PFSK-1 (cell line): ENCODE results near the gene MAIP1. TPM values are rescaled to one million over a fixed set of nuclear protein-coding genes. Genes with fewer than 3 reads are reported as not detected.

Source experiments
- FOXP2 ChIP-seq: optimal IDR thresholded peaks from 2 replicates; pipeline ENCODE3; 2011; ENCODE audit warnings: borderline replicate concordance, control low read depth, inconsistent platforms; ENCODE audit not compliant: insufficient read depth; ENCODE audit errors: extremely low read length, extremely low read depth
- POLR2AphosphoS5 ChIP-seq: IDR thresholded peaks from 2 replicates; pipeline ENCODE4 v1.6.1; 2012; ENCODE audit warnings: low read depth, mild to moderate bottlenecking, control low read depth, low read length, moderate library complexity
- SIN3A ChIP-seq: IDR thresholded peaks from 2 replicates; pipeline ENCODE4 v1.6.1; 2012; ENCODE audit warnings: mild to moderate bottlenecking, low read length, moderate library complexity, borderline replicate concordance; ENCODE audit not compliant: insufficient read depth
- TAF1 ChIP-seq: IDR thresholded peaks from 2 replicates; pipeline ENCODE4 v1.6.1; 2012; ENCODE audit warnings: low read length, control low read depth, borderline replicate concordance; ENCODE audit not compliant: insufficient read depth
- polyA plus RNA-seq: library from polyadenylated mRNA; unstranded; fragments of >200 nt; gene quantifications from one replicate; pipeline ENCODE4 v1.2.1, GENCODE V29; 2012; ENCODE audit warnings: low read depth, missing spikeins; ENCODE audit not compliant: insufficient read length
- TF ChIP-seq, protein P1 (sequence below), 2 experiments: IDR thresholded peaks; 2 replicates each; pipeline versions ENCODE4 v1.6.1 to v1.8.0; 2011 to 2012; ENCODE audit warnings: low read depth in 2 of 2, low read length in 2 of 2, control low read depth in 1 of 2, inconsistent platforms in 1 of 2, mild to moderate bottlenecking in 1 of 2, moderate library complexity in 1 of 2; ENCODE audit not compliant: insufficient read depth in 1 of 2

MAIP1 gene, protein sequence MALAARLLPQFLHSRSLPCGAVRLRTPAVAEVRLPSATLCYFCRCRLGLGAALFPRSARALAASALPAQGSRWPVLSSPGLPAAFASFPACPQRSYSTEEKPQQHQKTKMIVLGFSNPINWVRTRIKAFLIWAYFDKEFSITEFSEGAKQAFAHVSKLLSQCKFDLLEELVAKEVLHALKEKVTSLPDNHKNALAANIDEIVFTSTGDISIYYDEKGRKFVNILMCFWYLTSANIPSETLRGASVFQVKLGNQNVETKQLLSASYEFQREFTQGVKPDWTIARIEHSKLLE
- polyA plus RNA-seq = 23.0 TPM

DNA sequence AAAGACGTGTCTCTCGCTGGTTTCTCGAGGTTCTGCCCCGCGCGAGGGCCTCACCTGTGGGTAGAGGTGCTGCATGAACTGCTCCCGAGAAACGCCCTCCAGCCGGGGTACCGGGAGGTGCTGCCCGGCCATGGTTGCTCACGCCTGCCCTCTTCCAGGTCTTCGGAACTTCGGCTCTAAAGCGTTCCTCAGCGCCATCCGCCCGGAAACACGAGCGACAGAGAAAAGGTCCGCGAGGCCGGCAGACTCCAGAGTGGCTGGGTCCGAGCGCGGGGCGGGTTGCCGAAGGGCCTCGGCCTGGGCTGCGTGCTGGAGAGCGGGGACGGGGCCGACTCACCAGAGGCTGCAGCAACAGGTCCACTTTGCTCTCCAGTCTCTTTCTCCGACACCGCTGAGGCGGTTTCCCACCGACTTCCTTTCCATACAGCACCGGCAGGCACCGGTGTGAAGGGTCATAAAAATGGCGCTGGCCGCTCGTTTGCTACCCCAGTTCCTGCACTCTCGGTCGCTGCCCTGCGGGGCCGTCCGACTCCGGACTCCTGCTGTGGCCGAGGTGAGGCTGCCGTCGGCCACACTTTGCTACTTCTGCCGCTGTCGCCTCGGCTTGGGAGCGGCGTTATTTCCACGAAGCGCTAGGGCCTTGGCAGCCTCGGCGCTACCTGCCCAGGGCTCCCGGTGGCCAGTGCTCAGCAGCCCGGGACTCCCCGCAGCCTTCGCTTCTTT, at the start of gene MAIP1, which contains the start of gene TYW5:
Gene MAIP1, plus strand, starts transcription at position 244 of the 723 bp plus-strand sequence. Its CDS starts 217 bp downstream, at position 461.
Gene TYW5, minus strand, starts transcription at position 153 of the 723 bp plus-strand sequence. Its CDS starts 21 bp downstream, at position 132.
- TF ChIP-seq SIN3A (no peak), FOXP2 (no peak), POLR2AphosphoS5 (peak; percentile 93), TAF1 (peak; percentile 89)
- TF ChIP-seq, protein P1, sequence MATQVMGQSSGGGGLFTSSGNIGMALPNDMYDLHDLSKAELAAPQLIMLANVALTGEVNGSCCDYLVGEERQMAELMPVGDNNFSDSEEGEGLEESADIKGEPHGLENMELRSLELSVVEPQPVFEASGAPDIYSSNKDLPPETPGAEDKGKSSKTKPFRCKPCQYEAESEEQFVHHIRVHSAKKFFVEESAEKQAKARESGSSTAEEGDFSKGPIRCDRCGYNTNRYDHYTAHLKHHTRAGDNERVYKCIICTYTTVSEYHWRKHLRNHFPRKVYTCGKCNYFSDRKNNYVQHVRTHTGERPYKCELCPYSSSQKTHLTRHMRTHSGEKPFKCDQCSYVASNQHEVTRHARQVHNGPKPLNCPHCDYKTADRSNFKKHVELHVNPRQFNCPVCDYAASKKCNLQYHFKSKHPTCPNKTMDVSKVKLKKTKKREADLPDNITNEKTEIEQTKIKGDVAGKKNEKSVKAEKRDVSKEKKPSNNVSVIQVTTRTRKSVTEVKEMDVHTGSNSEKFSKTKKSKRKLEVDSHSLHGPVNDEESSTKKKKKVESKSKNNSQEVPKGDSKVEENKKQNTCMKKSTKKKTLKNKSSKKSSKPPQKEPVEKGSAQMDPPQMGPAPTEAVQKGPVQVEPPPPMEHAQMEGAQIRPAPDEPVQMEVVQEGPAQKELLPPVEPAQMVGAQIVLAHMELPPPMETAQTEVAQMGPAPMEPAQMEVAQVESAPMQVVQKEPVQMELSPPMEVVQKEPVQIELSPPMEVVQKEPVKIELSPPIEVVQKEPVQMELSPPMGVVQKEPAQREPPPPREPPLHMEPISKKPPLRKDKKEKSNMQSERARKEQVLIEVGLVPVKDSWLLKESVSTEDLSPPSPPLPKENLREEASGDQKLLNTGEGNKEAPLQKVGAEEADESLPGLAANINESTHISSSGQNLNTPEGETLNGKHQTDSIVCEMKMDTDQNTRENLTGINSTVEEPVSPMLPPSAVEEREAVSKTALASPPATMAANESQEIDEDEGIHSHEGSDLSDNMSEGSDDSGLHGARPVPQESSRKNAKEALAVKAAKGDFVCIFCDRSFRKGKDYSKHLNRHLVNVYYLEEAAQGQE (IDR thresholded peaks at IDR 0.05; ENCODE audit: insufficient read depth in 1 of 2, low read depth in 2 of 2, low read length in 2 of 2) = no peak

DNA sequence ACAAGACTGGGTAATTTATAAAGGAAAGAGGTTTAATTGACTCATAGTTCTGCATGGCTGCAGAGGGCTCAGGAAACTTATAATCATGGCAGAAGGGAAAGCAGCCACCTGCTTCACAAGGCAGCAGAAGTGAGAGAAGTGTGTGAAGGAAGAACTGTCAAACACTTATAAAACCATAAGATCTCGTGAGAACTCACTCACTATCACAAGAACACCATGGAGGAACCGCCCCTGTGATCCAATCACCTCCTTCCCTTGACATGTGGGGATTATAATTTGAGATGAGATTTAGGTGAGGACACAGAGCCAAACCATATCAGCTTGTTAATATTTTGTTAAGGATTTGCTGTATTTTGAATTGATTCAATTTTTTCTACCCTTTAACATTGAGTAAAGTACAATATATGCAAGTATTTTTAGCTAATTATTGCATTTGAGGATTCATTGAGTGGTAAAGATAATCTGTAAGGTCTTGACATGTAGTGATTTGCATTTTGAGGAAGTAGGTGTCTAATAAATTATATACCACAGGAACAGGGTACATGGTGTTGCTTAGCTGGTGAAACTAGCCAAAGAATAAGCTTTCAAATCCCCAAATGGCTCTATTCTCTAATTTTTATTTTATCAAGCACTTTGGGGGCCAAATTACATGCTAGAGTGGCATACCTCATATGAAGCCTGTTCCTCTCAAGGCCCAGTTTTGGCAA, 48.2 kb upstream of the MAIP1 start:
- TF ChIP-seq FOXP2 (no peak), TAF1 (no peak), POLR2AphosphoS5 (no peak), SIN3A (no peak)
- TF ChIP-seq, protein P1 (IDR thresholded peaks at IDR 0.05; ENCODE audit: insufficient read depth in 1 of 2, low read depth in 2 of 2, low read length in 2 of 2) = no peak

DNA sequence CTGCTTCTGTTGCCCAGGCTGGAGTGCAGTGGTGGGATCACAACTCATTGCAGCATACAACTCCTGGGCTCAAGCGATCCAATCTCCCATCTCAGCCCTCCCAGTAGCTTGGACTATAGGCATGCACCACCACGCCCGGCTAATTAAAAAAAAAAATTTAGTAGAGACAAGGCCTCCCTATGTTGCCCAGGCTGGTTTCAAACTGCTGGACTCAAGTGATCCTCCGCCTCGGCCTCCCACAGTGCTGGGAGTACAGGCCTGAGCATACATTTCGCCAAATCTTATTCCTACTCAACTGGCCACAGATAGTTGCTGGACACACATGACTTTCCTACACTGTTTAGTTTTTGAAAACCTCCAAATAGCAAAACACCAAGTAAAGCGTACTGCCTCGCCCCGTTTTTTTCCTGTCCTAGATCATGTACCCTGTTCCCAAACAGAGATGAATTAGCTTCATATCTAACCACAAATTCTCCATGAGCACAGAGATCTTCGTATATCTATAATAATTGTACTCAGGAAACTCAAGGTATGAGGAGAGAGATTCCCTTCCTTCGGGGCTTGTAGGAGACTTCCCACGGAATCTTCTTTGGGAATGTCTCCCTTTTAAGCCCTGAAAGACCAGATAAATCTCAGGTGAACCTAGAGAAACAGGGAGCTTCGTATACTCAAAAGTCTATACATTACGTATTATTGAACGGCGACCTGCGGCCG, 44.9 kb upstream of the MAIP1 start:
- TF ChIP-seq POLR2AphosphoS5 = no peak
- TF ChIP-seq TAF1 = no peak
- TF ChIP-seq SIN3A = no peak
- no peak for TF ChIP-seq FOXP2
- TF ChIP-seq, protein P1 (IDR thresholded peaks at IDR 0.05; ENCODE audit: insufficient read depth in 1 of 2, low read depth in 2 of 2, low read length in 2 of 2) = no peak

DNA sequence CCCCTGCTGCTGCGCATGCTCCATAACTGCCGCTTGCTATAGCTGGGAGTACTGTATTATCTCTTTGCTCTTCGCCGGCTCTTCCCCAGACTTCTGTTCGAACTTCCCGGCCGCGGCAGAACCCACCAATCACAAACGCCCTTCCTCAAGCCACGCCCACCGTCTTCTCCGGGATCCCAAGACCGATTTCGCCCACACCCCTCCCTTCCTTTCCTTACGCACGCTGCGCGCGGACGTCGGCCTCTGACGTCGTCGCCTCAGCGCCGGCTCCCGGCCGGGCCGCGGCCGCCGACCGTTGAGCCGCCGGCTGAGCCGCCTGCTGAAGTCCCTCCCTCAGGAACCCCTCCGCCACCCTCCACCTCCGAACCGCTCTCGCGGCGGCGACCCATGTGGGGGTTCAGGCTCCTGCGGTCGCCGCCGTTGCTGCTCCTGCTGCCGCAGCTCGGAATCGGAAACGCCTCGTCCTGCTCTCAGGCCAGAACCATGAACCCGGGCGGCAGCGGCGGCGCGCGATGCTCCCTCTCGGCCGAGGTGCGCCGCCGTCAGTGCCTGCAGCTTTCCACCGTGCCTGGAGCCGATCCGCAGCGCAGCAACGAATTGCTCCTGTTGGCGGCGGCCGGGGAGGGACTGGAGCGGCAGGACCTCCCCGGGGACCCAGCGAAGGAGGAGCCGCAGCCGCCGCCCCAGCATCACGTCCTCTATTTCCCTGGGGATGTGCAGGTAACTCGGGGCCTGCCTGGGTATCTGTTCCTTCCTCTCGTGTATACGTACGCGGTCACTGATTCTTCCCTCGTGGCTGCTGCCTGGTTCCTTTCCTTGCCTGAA, 44.1 kb upstream of the MAIP1 start, which contains the start of gene C2orf69:
Gene C2orf69, plus strand, starts transcription at position 242 of the 825 bp plus-strand sequence. Its CDS starts 146 bp downstream, at position 388.
- TF ChIP-seq TAF1 (peak; percentile 63; the same call in 1 of the 2 replicates), SIN3A (no peak), FOXP2 (no peak), POLR2AphosphoS5 (peak; percentile 90)
- TF ChIP-seq, protein P1 (IDR thresholded peaks at IDR 0.05; ENCODE audit: insufficient read depth in 1 of 2, low read depth in 2 of 2, low read length in 2 of 2) = no peak
